Thoracic aorta (tissue), 2 donors: ENCODE results near the gene PRELID3B. TPM values are rescaled to one million over a fixed set of nuclear protein-coding genes. Genes with fewer than 3 reads are reported as not detected.

Experiments
- ATAC-seq: fragments of 150-250 bp; one replicate; pipeline ENCODE4 v1.8.0; 2017; ENCODE audit warnings: low read depth; ENCODE audit not compliant: insufficient number of reproducible peaks, low FRiP score
- DNase-seq: peaks from one replicate; pipeline ENCODE4 v3.0.0-alpha.2; 2020; ENCODE audit warnings: low spot score
- H3K27ac ChIP-seq, 2 donors: fragments of 200-600 bp; sonication (generic); 1 replicate in 1 of 2; 2 replicates in 1 of 2; pipeline ENCODE4 v1.5.1; 2016; ENCODE audit warnings: mild to moderate bottlenecking in 2 of 2, moderate library complexity in 2 of 2
- H3K27me3 ChIP-seq: fragments of 200-600 bp; sonication (generic); replicated peaks from 2 replicates; pipeline ENCODE4 v1.6.0; 2016; ENCODE audit warnings: mild to moderate bottlenecking; ENCODE audit not compliant: insufficient read depth
- H3K36me3 ChIP-seq: fragments of 200-600 bp; sonication (generic); one replicate; pipeline ENCODE4 v1.5.1; 2016
- H3K4me1 ChIP-seq, 2 donors: fragments of 200-600 bp; sonication (generic); 1 replicate in 1 of 2; 2 replicates in 1 of 2; pipeline versions ENCODE4 v1.5.1 to v1.6.0; 2016; ENCODE audit warnings: low read depth in 2 of 2, mild to moderate bottlenecking in 1 of 2; ENCODE audit not compliant: control insufficient read depth in 1 of 2
- H3K4me3 ChIP-seq: fragments of 200-600 bp; sonication (generic); 2 replicates; pipeline ENCODE4 v1.5.1; 2016; ENCODE audit warnings: mild to moderate bottlenecking
- H3K9me3 ChIP-seq: fragments of 200-600 bp; sonication (generic); 2 replicates; pipeline ENCODE4 v1.5.1; 2016
- total RNA-seq, 2 donors: library from RNA; depleted of rRNA; stranded (reverse); fragments of >200 nt; gene quantifications; one replicate each; pipeline versions ENCODE4 v1.1.0 to v1.2.3, GENCODE V29; 2016
- TF ChIP-seq, protein P1 (sequence below): fragments of 200-600 bp; sonication (generic); IDR thresholded peaks from one replicate; pipeline ENCODE4 v1.5.1; 2019; ENCODE audit warnings: antibody characterized with exemption

Gene PRELID3B
- total RNA-seq, 2 donors from 2014 or later, result 25.5 to 30.5 TPM

DNA sequence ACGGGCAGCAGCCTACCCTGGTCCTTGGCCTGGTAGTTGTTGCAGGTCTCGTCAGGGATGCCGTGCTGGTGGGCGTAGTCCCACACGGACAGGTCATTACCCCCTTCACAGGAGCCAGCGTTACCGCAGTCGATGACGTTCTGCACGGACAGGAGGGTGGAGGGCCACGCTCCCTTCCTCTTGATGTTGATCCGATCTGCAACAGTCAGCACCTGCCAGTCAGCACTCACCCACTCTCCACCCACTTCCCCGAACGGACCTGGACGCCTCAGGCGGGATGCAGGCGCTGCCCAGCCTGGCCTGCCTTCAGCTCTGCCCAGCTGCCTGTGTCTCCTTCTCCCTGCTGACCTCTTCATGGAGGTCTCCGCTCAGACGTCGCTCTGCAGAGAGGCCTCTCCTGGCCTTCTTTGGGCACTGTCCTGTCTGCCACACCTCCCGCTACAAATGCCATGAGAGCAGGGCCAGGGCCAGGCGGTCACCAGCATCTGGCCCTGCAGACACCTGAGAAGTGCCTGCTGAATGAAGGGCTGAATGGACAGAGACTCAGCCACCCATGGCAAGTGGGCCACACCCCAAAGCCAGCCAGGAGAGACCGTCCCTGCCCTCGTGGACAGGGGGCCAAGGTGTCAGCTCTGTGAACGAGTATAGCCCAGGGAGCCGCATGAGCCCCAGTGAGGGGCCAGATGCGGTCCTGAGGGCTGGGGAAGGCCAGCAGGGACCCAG is 41.0 kb downstream of the PRELID3B start:
- no peak for ATAC-seq
- Histone ChIP-seq H3K27ac (no peak overlapping the region), H3K27me3 (no peaks in the 10 kb centered on the region), H3K4me1 (peaks cover 20 to 33% of the 10 kb centered on the region in 2 donors), H3K36me3 (peaks cover 33% of the 10 kb centered on the region), H3K4me3 (no peak overlapping the region), H3K9me3 (no peaks in the 10 kb centered on the region)
- TF ChIP-seq, protein P1, sequence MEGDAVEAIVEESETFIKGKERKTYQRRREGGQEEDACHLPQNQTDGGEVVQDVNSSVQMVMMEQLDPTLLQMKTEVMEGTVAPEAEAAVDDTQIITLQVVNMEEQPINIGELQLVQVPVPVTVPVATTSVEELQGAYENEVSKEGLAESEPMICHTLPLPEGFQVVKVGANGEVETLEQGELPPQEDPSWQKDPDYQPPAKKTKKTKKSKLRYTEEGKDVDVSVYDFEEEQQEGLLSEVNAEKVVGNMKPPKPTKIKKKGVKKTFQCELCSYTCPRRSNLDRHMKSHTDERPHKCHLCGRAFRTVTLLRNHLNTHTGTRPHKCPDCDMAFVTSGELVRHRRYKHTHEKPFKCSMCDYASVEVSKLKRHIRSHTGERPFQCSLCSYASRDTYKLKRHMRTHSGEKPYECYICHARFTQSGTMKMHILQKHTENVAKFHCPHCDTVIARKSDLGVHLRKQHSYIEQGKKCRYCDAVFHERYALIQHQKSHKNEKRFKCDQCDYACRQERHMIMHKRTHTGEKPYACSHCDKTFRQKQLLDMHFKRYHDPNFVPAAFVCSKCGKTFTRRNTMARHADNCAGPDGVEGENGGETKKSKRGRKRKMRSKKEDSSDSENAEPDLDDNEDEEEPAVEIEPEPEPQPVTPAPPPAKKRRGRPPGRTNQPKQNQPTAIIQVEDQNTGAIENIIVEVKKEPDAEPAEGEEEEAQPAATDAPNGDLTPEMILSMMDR, result no peak
- DNase-seq, result no peak

DNA sequence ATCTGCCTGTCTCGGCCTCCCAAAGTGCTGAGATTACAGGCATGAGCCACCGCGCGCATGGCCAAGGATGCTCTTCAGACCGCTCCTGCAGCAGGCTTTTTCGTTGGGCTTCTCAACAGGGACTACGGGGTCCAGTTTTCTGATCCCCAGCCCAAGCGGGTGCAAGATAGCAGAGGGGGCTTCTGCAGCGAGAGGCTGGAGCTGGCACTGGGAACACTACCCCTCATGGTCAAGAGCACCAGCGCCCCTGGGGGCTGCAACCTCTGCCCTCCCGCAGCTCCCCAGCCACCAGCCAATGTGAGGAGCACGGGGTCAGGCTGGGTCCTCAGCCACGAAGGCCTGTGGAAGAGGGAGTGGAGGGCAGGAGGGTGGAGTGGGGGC is 41.5 kb downstream of the PRELID3B start:
- H3K36me3 ChIP-seq, result peaks cover 34% of the 10 kb centered on the region
- no peaks in the 10 kb centered on the region for H3K9me3 ChIP-seq
- no peak overlapping the region for H3K27ac ChIP-seq
- no peaks in the 10 kb centered on the region for H3K27me3 ChIP-seq
- ATAC-seq (no peak), DNase-seq (no peak)
- no peak overlapping the region for H3K4me3 ChIP-seq
- TF ChIP-seq, protein P1, result no peak
- H3K4me1 ChIP-seq, result peaks cover 20 to 28% of the 10 kb centered on the region in 2 donors

DNA sequence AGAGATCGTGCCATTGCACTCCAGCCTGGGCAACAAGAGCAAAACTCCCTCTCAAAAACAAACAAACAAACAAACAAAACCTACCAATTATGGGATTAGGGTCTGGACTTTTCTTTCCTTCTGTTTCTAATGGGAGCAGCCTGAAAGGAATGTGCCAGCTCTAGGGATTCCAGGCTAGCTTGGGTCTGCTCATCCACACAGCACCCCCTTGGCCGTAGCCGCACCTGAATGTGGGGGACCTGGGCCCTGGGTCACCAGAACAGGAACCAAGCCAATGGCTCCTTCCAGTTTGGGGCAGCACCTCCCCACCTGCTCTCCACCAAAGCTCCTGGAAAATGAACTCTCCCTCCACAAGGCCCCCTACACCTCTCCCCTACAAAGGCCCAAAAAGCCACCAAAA is 42.3 kb downstream of the PRELID3B start:
- Histone ChIP-seq H3K4me1 (peaks cover 13 to 21% of the 10 kb centered on the region in 2 donors), H3K27me3 (no peaks in the 10 kb centered on the region), H3K36me3 (peaks cover 34% of the 10 kb centered on the region), H3K9me3 (no peaks in the 10 kb centered on the region), H3K27ac (no peak overlapping the region), H3K4me3 (no peak overlapping the region)
- TF ChIP-seq, protein P1, result no peak
- ATAC-seq (no peak), DNase-seq (no peak)

DNA sequence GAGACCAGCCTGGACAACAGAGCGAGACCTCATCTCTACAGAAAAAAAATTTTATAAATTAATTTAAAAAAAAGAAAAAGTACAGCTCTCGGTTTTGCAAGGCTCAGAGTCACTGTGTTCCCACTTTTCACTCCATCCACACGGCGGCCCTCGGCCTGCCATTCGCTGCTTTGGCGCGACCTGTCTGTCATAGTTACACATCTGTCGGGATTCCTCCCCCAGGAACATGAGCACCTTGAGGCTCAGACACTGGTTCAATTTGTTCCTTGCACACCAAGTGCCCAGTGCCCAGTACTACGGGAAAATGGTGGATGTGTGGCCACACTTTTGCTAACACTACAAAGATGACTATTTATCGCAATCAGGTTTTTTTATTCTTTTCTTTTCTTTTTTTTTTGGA is 43.9 kb downstream of the PRELID3B start:
- Histone ChIP-seq H3K27ac (no peak overlapping the region), H3K4me3 (no peak overlapping the region), H3K4me1 (peaks cover 0 to 8% of the 10 kb centered on the region in 2 donors), H3K9me3 (no peaks in the 10 kb centered on the region), H3K27me3 (no peaks in the 10 kb centered on the region), H3K36me3 (peaks cover 39% of the 10 kb centered on the region)
- TF ChIP-seq, protein P1, result no peak
- ATAC-seq (no peak), DNase-seq (no peak)

DNA sequence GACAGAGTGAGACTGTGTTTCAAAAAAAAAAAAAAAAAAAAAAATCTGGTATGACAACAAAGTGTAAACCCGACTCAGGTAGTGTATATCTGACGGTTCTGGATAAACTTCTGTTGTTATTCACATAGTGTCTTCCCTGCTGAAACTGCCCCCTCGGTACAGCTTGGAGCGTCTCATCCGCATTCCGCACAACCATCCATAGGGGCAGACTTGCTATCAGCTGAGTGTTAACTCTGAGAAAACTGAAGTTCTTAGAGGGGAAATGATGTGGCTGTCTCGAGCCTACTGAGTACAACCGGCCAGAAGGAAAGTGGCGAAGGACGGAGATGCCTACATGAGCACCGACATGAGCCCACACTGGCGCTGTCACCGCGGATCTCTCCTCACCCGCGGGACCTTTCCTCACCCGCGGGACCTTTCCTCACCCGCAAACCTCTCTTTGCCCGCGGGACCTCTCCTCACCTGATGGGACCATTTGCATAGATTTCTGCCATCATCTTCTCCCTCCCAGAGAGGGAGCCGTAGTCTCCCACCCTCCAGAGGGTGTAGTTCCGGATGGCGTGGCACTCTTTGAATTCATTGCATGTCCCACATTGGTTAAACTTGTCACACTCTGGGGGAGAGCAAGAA is 45.3 kb downstream of the PRELID3B start:
- H3K36me3 ChIP-seq, result peaks cover 45% of the 10 kb centered on the region
- no peaks in the 10 kb centered on the region for H3K27me3 ChIP-seq
- H3K4me3 ChIP-seq, result no peak overlapping the region
- TF ChIP-seq, protein P1, result no peak
- no peak for ATAC-seq
- H3K9me3 ChIP-seq, result no peaks in the 10 kb centered on the region
- H3K4me1 ChIP-seq, result peaks cover 0 to 3% of the 10 kb centered on the region in 2 donors
- no peak overlapping the region for H3K27ac ChIP-seq
- DNase-seq, result no peak
